H1 (cell line): ENCODE results near the gene C12orf43. TPM values are rescaled to one million over a fixed set of nuclear protein-coding genes. Genes with fewer than 3 reads are reported as not detected.

ENCODE experiments used
- polyA plus RNA-seq, 7 experiments: library from polyadenylated mRNA; depleted of rRNA in 3 of 7; stranded (reverse) in 5 of 7; unstranded in 2 of 7; fragments of >200 nt in 5 of 7; fragments of 200-250 nt in 2 of 7; gene quantifications; 1 replicate in 5 of 7; 2 replicates in 1 of 7; 4 replicates in 1 of 7; pipeline versions ENCODE4 v1.2.1 to v1.2.3, GENCODE V29; 2011 to 2013; ENCODE audit warnings: missing spikeins in 2 of 7, mixed read lengths in 2 of 7
- total RNA-seq: library from RNA; stranded (reverse); fragmentation: NEBNext Ultra II Directional; extraction: Animal tissue kit (Norgen Biotek cat#: 25700); gene quantifications from 2 replicates; pipeline ENCODE4 v1.2.1, GENCODE V29; 2021
- TF ChIP-seq, protein P1 (sequence below): IDR thresholded peaks from 2 replicates; pipeline ENCODE4 v1.6.1; 2012; ENCODE audit warnings: low read length, inconsistent platforms
- TF ChIP-seq, protein P2 (sequence below): IDR thresholded peaks from 2 replicates; pipeline ENCODE4 v1.6.1; 2012; ENCODE audit warnings: inconsistent platforms

Gene C12orf43
- total and polyA plus RNA-seq, 2 of the 8 experiments (the other 6 are each of a cell fraction or from before 2014, with no cell fraction given): 9.2 to 22.3 TPM

DNA sequence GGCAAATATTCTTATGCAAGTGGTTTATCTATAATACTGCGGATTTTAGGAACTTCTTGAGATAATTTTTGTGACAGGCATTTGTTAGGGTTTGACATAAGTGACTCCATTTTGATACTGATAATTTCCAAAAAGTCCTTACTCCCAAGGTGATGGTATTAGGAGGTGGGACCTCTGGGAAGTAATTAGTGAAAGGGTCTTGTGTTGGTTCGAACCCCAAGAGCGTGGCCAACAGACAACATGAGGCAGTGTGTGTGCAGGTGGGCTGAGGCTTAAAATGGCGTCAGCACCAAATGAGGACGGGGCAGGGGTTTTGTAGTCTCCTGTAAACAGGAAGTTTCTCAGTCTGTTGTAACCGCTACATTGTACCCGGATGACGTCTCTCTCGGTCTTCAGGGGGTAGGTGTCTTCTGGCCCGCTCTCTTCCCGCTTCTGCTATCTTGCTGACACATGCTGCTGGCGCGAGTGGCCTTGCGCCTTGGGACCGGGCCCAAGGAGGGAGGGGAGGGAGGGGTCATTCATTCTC is 1.7 kb upstream of the C12orf43 start (continued):
- TF ChIP-seq, protein P1, sequence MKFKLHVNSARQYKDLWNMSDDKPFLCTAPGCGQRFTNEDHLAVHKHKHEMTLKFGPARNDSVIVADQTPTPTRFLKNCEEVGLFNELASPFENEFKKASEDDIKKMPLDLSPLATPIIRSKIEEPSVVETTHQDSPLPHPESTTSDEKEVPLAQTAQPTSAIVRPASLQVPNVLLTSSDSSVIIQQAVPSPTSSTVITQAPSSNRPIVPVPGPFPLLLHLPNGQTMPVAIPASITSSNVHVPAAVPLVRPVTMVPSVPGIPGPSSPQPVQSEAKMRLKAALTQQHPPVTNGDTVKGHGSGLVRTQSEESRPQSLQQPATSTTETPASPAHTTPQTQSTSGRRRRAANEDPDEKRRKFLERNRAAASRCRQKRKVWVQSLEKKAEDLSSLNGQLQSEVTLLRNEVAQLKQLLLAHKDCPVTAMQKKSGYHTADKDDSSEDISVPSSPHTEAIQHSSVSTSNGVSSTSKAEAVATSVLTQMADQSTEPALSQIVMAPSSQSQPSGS: no peak
- TF ChIP-seq, protein P2, sequence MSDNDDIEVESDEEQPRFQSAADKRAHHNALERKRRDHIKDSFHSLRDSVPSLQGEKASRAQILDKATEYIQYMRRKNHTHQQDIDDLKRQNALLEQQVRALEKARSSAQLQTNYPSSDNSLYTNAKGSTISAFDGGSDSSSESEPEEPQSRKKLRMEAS: no peak
- TF ChIP-seq, all 59 proteins: peak for 0
